Measurements from ENCODE around the gene TAF9.
A peak's percentile ranks its signal among the peaks of the same experiment; 100 is the strongest.

Gene TAF9, protein sequence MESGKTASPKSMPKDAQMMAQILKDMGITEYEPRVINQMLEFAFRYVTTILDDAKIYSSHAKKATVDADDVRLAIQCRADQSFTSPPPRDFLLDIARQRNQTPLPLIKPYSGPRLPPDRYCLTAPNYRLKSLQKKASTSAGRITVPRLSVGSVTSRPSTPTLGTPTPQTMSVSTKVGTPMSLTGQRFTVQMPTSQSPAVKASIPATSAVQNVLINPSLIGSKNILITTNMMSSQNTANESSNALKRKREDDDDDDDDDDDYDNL

GRCh38 chr5:69369340-69370121 lies at the start of gene TAF9, which contains the start of the genes AK6 and RAD17:
Gene TAF9, minus strand, starts transcription at chr5:69369520. Its CDS starts 3,783 bp downstream, at chr5:69365737.
Gene AK6, minus strand, starts transcription at chr5:69369520. Its CDS starts 30 bp downstream, at chr5:69369490.
Gene RAD17, plus strand, starts transcription at chr5:69369818. Its CDS starts 2,391 bp downstream, at chr5:69372209.
- DNase-seq (ENCODE audit: insufficient read length, low spot score): peak; percentile 74
- TF ChIP-seq, protein P1, sequence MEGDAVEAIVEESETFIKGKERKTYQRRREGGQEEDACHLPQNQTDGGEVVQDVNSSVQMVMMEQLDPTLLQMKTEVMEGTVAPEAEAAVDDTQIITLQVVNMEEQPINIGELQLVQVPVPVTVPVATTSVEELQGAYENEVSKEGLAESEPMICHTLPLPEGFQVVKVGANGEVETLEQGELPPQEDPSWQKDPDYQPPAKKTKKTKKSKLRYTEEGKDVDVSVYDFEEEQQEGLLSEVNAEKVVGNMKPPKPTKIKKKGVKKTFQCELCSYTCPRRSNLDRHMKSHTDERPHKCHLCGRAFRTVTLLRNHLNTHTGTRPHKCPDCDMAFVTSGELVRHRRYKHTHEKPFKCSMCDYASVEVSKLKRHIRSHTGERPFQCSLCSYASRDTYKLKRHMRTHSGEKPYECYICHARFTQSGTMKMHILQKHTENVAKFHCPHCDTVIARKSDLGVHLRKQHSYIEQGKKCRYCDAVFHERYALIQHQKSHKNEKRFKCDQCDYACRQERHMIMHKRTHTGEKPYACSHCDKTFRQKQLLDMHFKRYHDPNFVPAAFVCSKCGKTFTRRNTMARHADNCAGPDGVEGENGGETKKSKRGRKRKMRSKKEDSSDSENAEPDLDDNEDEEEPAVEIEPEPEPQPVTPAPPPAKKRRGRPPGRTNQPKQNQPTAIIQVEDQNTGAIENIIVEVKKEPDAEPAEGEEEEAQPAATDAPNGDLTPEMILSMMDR (IDR thresholded peaks at IDR 0.05; ENCODE audit: insufficient read depth, missing control alignments): no peak
- FAIRE-seq: no peak

GRCh38 chr5:69418554-69418953 lies 49.2 kb upstream of the TAF9 start:
- FAIRE-seq: no peak
- no peak for DNase-seq (ENCODE audit: insufficient read length, low spot score)
- TF ChIP-seq, protein P1 (IDR thresholded peaks at IDR 0.05; ENCODE audit: insufficient read depth, missing control alignments): no peak

- TF ChIP-seq, protein P1 (IDR thresholded peaks at IDR 0.05; ENCODE audit: insufficient read depth, missing control alignments): no peak
These were observed 47.4 kb upstream of the TAF9 start for GRCh38 chr5:69416699-69417098.

DNA sequence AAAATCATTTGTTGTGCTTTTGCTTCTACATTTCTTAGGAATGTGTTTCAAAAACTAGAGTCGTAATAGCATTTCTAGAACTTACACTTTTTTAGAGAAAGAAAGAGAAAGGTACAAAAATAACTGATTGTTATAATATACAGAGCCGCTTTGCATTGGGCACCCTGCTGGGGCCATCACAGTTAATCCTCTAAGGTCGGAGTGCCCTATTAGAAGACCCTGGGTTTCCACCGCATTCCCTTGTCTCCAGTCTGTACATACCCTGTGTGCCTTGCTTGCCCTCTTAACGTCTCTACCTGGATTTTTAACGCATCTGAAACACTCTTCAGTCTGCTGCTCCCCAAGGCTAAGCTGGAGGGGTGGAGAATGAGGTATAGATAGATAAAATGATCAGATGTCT lies 46.9 kb upstream of the TAF9 start:
- FAIRE-seq (no peak), DNase-seq (ENCODE audit: insufficient read length, low spot score) (no peak)
- TF ChIP-seq, protein P1 (IDR thresholded peaks at IDR 0.05; ENCODE audit: insufficient read depth, missing control alignments): no peak

More at GRCh38 chr5:69416699-69417098, 47.4 kb upstream of the TAF9 start:
- DNase-seq (ENCODE audit: insufficient read length, low spot score): no peak
- no peak for FAIRE-seq

GRCh38 chr5:69415584-69415958 lies 46.3 kb upstream of the TAF9 start:
- no peak for DNase-seq (ENCODE audit: insufficient read length, low spot score)
- FAIRE-seq: no peak
- TF ChIP-seq, protein P1 (IDR thresholded peaks at IDR 0.05; ENCODE audit: insufficient read depth, missing control alignments): no peak

GRCh38 chr5:69414885-69415583 lies 45.7 kb upstream of the TAF9 start, which contains the start of gene MARVELD2:
Gene MARVELD2, plus strand, starts transcription at chr5:69415116. Its CDS starts 4,270 bp downstream, at chr5:69419386.
- TF ChIP-seq, protein P1 (IDR thresholded peaks at IDR 0.05; ENCODE audit: insufficient read depth, missing control alignments): no peak
- no peak for DNase-seq (ENCODE audit: insufficient read length, low spot score)
- FAIRE-seq: no peak
